ENCODE results near the gene PON2.

DNA sequence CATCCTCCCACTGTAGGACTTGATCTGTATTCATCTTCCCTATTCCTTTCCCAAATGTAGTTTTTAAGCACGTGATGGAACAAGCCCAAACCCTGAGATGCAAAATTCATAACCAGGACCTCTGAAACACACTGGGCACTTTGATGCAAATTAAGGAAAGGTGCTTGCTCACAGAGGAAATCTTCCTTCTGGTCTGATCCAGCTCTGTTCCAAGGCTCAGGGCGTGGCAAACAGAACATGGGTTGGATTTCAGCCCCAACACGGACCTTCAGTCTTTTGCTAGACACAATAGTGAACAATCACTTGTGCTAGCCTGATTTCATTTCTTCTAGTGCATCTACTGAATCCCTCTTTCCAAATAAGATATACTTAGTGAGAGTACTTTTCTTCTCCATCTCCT, 66.6 kb downstream of the PON2 start:
- TF ChIP-seq CTCF (IDR thresholded peaks at IDR 0.05; ENCODE audit: poor library complexity) (no peak), EZH2 (IDR thresholded peaks at IDR 0.05; ENCODE audit: borderline replicate concordance) (no peak)

All from hepatocyte (in vitro differentiated cells).